H1 (cell line): ENCODE data around the gene PLXND1. TPM values are rescaled to one million over a fixed set of nuclear protein-coding genes. Genes with fewer than 3 reads are reported as not detected.

ENCODE experiments used
- BCL11A ChIP-seq, 2 experiments: IDR thresholded peaks; one replicate each; pipeline ENCODE4 v1.6.1; 2011; ENCODE audit warnings: low read depth in 2 of 2, low read length in 2 of 2, mild to moderate bottlenecking in 2 of 2
- CBX8 ChIP-seq: fragments of 300-800, 300-1000 bp; sonication (generic); IDR thresholded peaks from 2 replicates; pipeline ENCODE4 v1.7.1; 2016; ENCODE audit warnings: low read depth, low read length, borderline replicate concordance
- CTBP2 ChIP-seq: IDR thresholded peaks from 2 replicates; pipeline ENCODE4 v1.7.0; 2011; ENCODE audit warnings: borderline replicate concordance, mild to moderate bottlenecking, moderate library complexity, mixed read lengths, low read length; ENCODE audit not compliant: insufficient read depth, insufficient read length
- E2F6 ChIP-seq: IDR thresholded peaks from 2 replicates; pipeline ENCODE4 v1.6.1; 2012; ENCODE audit warnings: inconsistent platforms
- EZH2 ChIP-seq: fragments of 200-600 bp; sonication (generic); IDR thresholded peaks from 2 replicates; pipeline ENCODE4 v1.7.1; 2012; ENCODE audit warnings: low read depth, mild to moderate bottlenecking, moderate library complexity, low read length, inconsistent platforms; ENCODE audit not compliant: severe bottlenecking
- FOSL1 ChIP-seq: IDR thresholded peaks from 2 replicates; pipeline ENCODE4 v1.6.1; 2011; ENCODE audit warnings: mild to moderate bottlenecking, low read depth, low read length, moderate library complexity; ENCODE audit not compliant: insufficient read depth
- KDM1A ChIP-seq: fragments of 200-600, 300-600 bp; sonication (generic); IDR thresholded peaks from 2 replicates; pipeline ENCODE4 v1.7.1; 2016; ENCODE audit warnings: mild to moderate bottlenecking, low read length, borderline replicate concordance
- KDM4A ChIP-seq: IDR thresholded peaks from one replicate; pipeline ENCODE4 v1.7.1; 2012; ENCODE audit warnings: low read depth, mild to moderate bottlenecking, moderate library complexity, low read length, inconsistent platforms; ENCODE audit not compliant: severe bottlenecking
- RFX5 ChIP-seq: IDR thresholded peaks from 2 replicates; pipeline ENCODE4 v1.6.1; 2011; ENCODE audit warnings: low read depth, low read length, improper control_type of control experiment, borderline replicate concordance
- RNF2 ChIP-seq: fragments of 200-900, 300-1000 bp; sonication (generic); IDR thresholded peaks from 2 replicates; pipeline ENCODE4 v1.7.1; 2016; ENCODE audit warnings: borderline replicate concordance, low read depth, mild to moderate bottlenecking, antibody characterized with exemption, low read length; ENCODE audit not compliant: poor library complexity, severe bottlenecking; ENCODE audit errors: missing control alignments
- SAP30 ChIP-seq: fragments of 300-600 bp; sonication (generic); IDR thresholded peaks from 2 replicates; pipeline ENCODE4 v1.7.1; 2012; ENCODE audit warnings: low read length, moderate library complexity, mild to moderate bottlenecking, inconsistent platforms; ENCODE audit not compliant: insufficient read depth, insufficient replicate concordance
- SIN3A ChIP-seq, 2 experiments: IDR thresholded peaks in 1 of 2; conservative IDR thresholded peaks in 1 of 2; 2 replicates each; pipeline ENCODE4 v1.6.1; 2011 to 2012; ENCODE audit warnings: low read length in 2 of 2, improper control_type of control experiment in 1 of 2, low read depth in 1 of 2, mild to moderate bottlenecking in 1 of 2
- SIRT6 ChIP-seq: IDR thresholded peaks from one replicate; pipeline ENCODE4 v1.7.1; 2012; ENCODE audit warnings: low read length, inconsistent platforms
- SRF ChIP-seq: IDR thresholded peaks from 2 replicates; pipeline ENCODE4 v1.6.1; 2011; ENCODE audit warnings: mild to moderate bottlenecking, low read depth, low read length, moderate library complexity
- SUZ12 ChIP-seq: fragments of 200-600 bp; sonication (generic); IDR thresholded peaks from 2 replicates; pipeline ENCODE4 v1.6.1; 2012; ENCODE audit warnings: mild to moderate bottlenecking, inconsistent platforms, low read length, moderate library complexity, mixed read lengths
- ZNF274 ChIP-seq: IDR thresholded peaks from 2 replicates; pipeline ENCODE4 v1.7.0; 2012; ENCODE audit warnings: low read length, borderline replicate concordance; ENCODE audit errors: extremely low read depth
- polyA plus RNA-seq, 7 experiments: library from polyadenylated mRNA; depleted of rRNA in 3 of 7; stranded (reverse) in 5 of 7; unstranded in 2 of 7; fragments of >200 nt in 5 of 7; fragments of 200-250 nt in 2 of 7; gene quantifications; 1 replicate in 5 of 7; 2 replicates in 1 of 7; 4 replicates in 1 of 7; pipeline versions ENCODE4 v1.2.1 to v1.2.3, GENCODE V29; 2011 to 2013; ENCODE audit warnings: missing spikeins in 2 of 7, mixed read lengths in 2 of 7
- total RNA-seq: library from RNA; stranded (reverse); fragmentation: NEBNext Ultra II Directional; extraction: Animal tissue kit (Norgen Biotek cat#: 25700); gene quantifications from 2 replicates; pipeline ENCODE4 v1.2.1, GENCODE V29; 2021

The PLXND1 gene
- total and polyA plus RNA-seq, 2 of the 8 experiments (the other 6 are each of a cell fraction or from before 2014, with no cell fraction given): 17.7 to 66.4 TPM

GRCh38 chr3:129605203-129605921, 1.1 kb downstream of the PLXND1 start (continued):
- TF ChIP-seq SRF (no peak), KDM4A (peak; percentile 35), BCL11A (IDR thresholded peaks at IDR 0.05; ENCODE audit: low read depth in 2 of 2, low read length in 2 of 2) (no peak), CBX8 (no peak), EZH2 (peak; percentile 79), CTBP2 (peak; percentile 49), SIN3A (conservative IDR thresholded peaks at IDR 0.05 in 1 of 2, IDR thresholded peaks at IDR 0.05 in 1 of 2; ENCODE audit: low read depth in 1 of 2, low read length in 2 of 2) (no peak), FOSL1 (no peak), SUZ12 (peak; percentile 83), E2F6 (peak; percentile 64), RFX5 (no peak), SIRT6 (no peak), RNF2 (peak; percentile 54), ZNF274 (no peak), KDM1A (no peak), SAP30 (no peak)
